K562 (cell line): ENCODE data around the gene CCDC181. TPM values are rescaled to one million over a fixed set of nuclear protein-coding genes. Genes with fewer than 3 reads are reported as not detected.

Experiments
- ATAC-seq: fragments of 200-7000 bp; cut with Tn5 transposase; 3 replicates; pipeline ENCODE4 v1.9.1; 2020; ENCODE audit warnings: moderate library complexity
- BruUV-seq: library from RNA; stranded (reverse); fragments of 400-500 nt; replicated peaks from 2 replicates; lab custom pipeline; 2021; lab: Mats Ljungman, UMichigan
- CTCF ChIA-PET: fragments of 300-600 bp; formaldehyde crosslinking; extraction: SDS; loops from one replicate; lab custom pipeline; 2021; ENCODE audit warnings: low intra/inter-chr PET ratio; lab: Yijun Ruan, JAX
- POLR2A ChIA-PET: fragments of 300-600, 350-650 bp; sonication (Branson Sonifier 250); formaldehyde crosslinking; extraction: SDS; loops from one replicate; lab custom pipeline; 2021; ENCODE audit warnings: antibody characterized with exemption, inconsistent platforms; lab: Yijun Ruan, JAX
- DNase-seq, 4 experiments: peaks; one replicate each; pipeline versions ENCODE4 v3.0.0 to v3.0.0-alpha.2; 2011 to 2018; ENCODE audit warnings: low spot score in 3 of 4, mixed read lengths in 3 of 4; ENCODE audit errors: extremely low read depth in 1 of 4
- FAIRE-seq: peaks from 2 replicates; lab custom pipeline; 2011; peaks lifted over from hg19 to GRCh38; lab: Jason Lieb, UNC
- H2AFZ ChIP-seq: 2 replicates; pipeline ENCODE4 v1.6.0; 2011; ENCODE audit warnings: low read depth, low read length, control low read depth, inconsistent platforms
- H3K27ac ChIP-seq: fragments of 200-600 bp; 3 replicates; pipeline ENCODE4 v1.8.0; 2011; ENCODE audit warnings: low read depth, mild to moderate bottlenecking, control low read depth, inconsistent platforms, low read length, moderate library complexity, mixed read lengths; ENCODE audit errors: extremely low read depth
- H3K27me3 ChIP-seq, 2 experiments: fragments of 300-600 bp in 1 of 2; 2 replicates in 1 of 2; 3 replicates in 1 of 2; pipeline versions ENCODE4 v1.6.0 to v1.8.0; 2011; ENCODE audit warnings: inconsistent platforms in 2 of 2, low read length in 2 of 2, mild to moderate bottlenecking in 1 of 2, mixed read lengths in 1 of 2, moderate library complexity in 1 of 2; ENCODE audit not compliant: control insufficient read depth in 2 of 2, insufficient read depth in 2 of 2
- H3K36me3 ChIP-seq: fragments of 300-600 bp; 3 replicates; pipeline ENCODE4 v1.8.0; 2011; ENCODE audit warnings: mild to moderate bottlenecking, low read length, inconsistent platforms; ENCODE audit not compliant: control insufficient read depth, insufficient read depth
- H3K4me1 ChIP-seq, 2 experiments: fragments of 200-600 bp in 1 of 2; replicated peaks in 1 of 2; 2 replicates in 1 of 2; 3 replicates in 1 of 2; pipeline versions ENCODE4 v1.5.1 to v1.8.0; 2011; ENCODE audit warnings: inconsistent platforms in 2 of 2, low read length in 2 of 2, mild to moderate bottlenecking in 1 of 2, mixed read lengths in 1 of 2, moderate library complexity in 1 of 2; ENCODE audit not compliant: control insufficient read depth in 2 of 2, insufficient read depth in 2 of 2
- H3K4me2 ChIP-seq: 2 replicates; pipeline ENCODE4 v1.6.1; 2011; ENCODE audit warnings: low read length, control low read depth, inconsistent platforms, mixed read lengths; ENCODE audit not compliant: insufficient read depth
- H3K4me3 ChIP-seq: fragments of 200-600 bp; sonication (generic), shearing (Covaris generic); 2 replicates; pipeline ENCODE4 v1.5.1; 2016; ENCODE audit warnings: control low read depth, inconsistent platforms
- H3K79me2 ChIP-seq: fragments of 200-600 bp; 3 replicates; pipeline ENCODE4 v1.8.0; 2011; ENCODE audit warnings: low read length, inconsistent platforms; ENCODE audit not compliant: control insufficient read depth, insufficient read depth
- H3K9ac ChIP-seq, 2 experiments: 2 replicates each; pipeline versions ENCODE4 v1.6.0 to v1.6.1; 2011; ENCODE audit warnings: low read depth in 2 of 2, low read length in 2 of 2, control low read depth in 1 of 2, inconsistent platforms in 1 of 2, mild to moderate bottlenecking in 1 of 2, mixed read lengths in 1 of 2; ENCODE audit not compliant: insufficient read depth in 1 of 2
- H3K9me1 ChIP-seq: one replicate; pipeline ENCODE4 v1.6.0; 2011; ENCODE audit warnings: inconsistent platforms, mild to moderate bottlenecking, low read length, moderate library complexity; ENCODE audit not compliant: control insufficient read depth, insufficient read depth
- H3K9me3 ChIP-seq: replicated peaks from 2 replicates; pipeline ENCODE4 v1.5.1; 2011; ENCODE audit warnings: low read depth, low read length, inconsistent platforms; ENCODE audit not compliant: control insufficient read depth, insufficient read depth
- H4K20me1 ChIP-seq: replicated peaks from 2 replicates; pipeline ENCODE4 v1.6.1; 2011; ENCODE audit warnings: low read length, inconsistent platforms, mixed read lengths; ENCODE audit not compliant: control insufficient read depth, insufficient read depth
- MAFK ChIP-seq: IDR thresholded peaks from 2 replicates; pipeline ENCODE4 v1.6.1; 2011; ENCODE audit warnings: low read length, improper control_type of control experiment
- WGBS: fragments of 100-300 bp; shearing (Covaris generic); methylation state at CpG from one replicate; pipeline ENCODE4 v1.1.6; 2016; ENCODE audit warnings: low coverage, mixed read lengths; ENCODE audit not compliant: insufficient coverage; ENCODE audit errors: missing lambda C conversion rate; 5-methylcytosine and 5-hydroxymethylcytosine counted together
- in situ Hi-C: fragments of 300-500 bp; cut with MboI; formaldehyde crosslinking; loops from 4 replicates; pipeline ENCODE4 v1.15.0; 2018; ENCODE audit warnings: inconsistent platforms, mixed read lengths
- intact Hi-C: fragments of 100-400 bp; cut with micrococcal nuclease; formaldehyde crosslinking; loops from 2 replicates; pipeline ENCODE4 v1.14.2; 2022
- polyA plus RNA-seq, 8 experiments: library from polyadenylated mRNA; depleted of rRNA in 4 of 8; stranded (reverse) in 5 of 8; unstranded in 3 of 8; fragments of >200 nt; fragmentation: Nextera tagmentation in 2 of 8; fragmentation: Illumina TruSeq in 1 of 8; extraction: Ambion mirVana in 2 of 8; extraction: Trizol in 1 of 8; gene quantifications; 2 replicates each; pipeline versions ENCODE4 v1.2.1 to v1.2.3, GENCODE V29; 2011 to 2014; ENCODE audit warnings: inconsistent platforms in 1 of 8, missing spikeins in 1 of 8
- total RNA-seq, 7 experiments: library from RNA; depleted of rRNA in 6 of 7; stranded (reverse); fragments of >200 nt in 6 of 7; fragmentation: Illumina TruSeq in 2 of 7; extraction: Trizol in 2 of 7; gene quantifications; 2 replicates each; pipeline versions ENCODE4 v1.2.1 to v1.2.3, GENCODE V29; 2011 to 2021; ENCODE audit warnings: low replicate concordance in 1 of 7
- TF ChIP-seq, protein P1 (sequence below): IDR thresholded peaks from 2 replicates; pipeline ENCODE4 v1.6.1; 2011; ENCODE audit warnings: borderline replicate concordance, low read depth, mild to moderate bottlenecking, moderate library complexity, low read length; ENCODE audit not compliant: insufficient read depth, poor library complexity, severe bottlenecking

Gene CCDC181
- total and polyA plus RNA-seq, 9 of the 15 experiments (the other 6 are each of a cell fraction or from before 2014, with no cell fraction given): 0.04 to 0.14 TPM; not detected in 7

DNA sequence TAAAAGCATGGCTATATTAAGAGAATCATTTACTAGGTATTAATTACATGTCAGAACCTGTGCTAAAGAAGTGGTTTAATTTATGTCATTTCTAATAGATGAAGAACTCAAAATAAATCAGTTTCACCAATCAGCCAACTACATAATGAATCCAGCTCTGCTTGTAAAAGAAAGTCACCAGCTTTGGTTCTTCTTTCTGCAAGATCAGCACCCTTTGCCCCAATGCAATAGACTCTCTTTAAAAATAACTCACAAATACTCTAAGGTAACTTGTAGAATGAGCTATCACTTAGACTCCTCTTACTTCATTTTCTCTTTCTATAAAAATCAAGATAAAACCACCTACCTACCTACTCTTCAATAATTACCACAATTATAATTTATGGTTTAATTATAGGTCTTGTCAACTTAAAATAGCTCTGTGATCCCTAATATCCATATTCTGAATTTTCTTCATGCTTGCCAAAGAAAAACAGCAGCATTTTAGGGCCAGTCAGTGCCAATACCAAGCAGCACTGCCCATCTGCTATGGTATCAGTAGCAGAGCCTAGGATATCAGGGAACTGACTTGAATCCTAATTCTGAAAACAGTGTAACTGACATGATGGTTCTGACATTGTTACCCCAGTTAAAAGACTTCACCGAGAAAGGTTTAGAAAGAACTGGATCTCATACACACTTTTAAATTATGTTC is 47.2 kb upstream of the CCDC181 start:
- Histone ChIP-seq H3K79me2 (peaks cover 21% of the 10 kb centered on the region), H2AFZ (no peak overlapping the region), H3K36me3 (peaks cover 42% of the 10 kb centered on the region), H4K20me1 (no peaks in the 10 kb centered on the region), H3K4me3 (no peak overlapping the region), H3K9ac (no peak overlapping the region), H3K4me2 (no peak overlapping the region), H3K9me1 (no peaks in the 10 kb centered on the region), H3K27ac (no peak overlapping the region), H3K9me3 (no peaks in the 10 kb centered on the region), H3K27me3 (no peaks in the 10 kb centered on the region), H3K4me1 (peaks cover 0 to 3% of the 10 kb centered on the region in 2 experiments; a peak in 1 of 5 replicates)
- CTCF ChIA-PET: no interaction called here
- no peak for ATAC-seq
- DNase-seq: no peak
- BruUV-seq: no TSS peak
- POLR2A ChIA-PET: interaction anchor here (0.6 to 1.6 kb wide), 4 partner anchors 8 to 348 kb away, joined by 3 to 5 read pairs (median 4); partner anchors contain the start of gene SLC19A2
- intact Hi-C loops (no loop called here), in situ Hi-C loops (no loop called here)
- WGBS: 89% methylated on average over 1 of the region's 1 CpG
- FAIRE-seq: no peak
- TF ChIP-seq MAFK: peak; percentile 15; the same call in 1 of the 2 replicates
- TF ChIP-seq, protein P1, sequence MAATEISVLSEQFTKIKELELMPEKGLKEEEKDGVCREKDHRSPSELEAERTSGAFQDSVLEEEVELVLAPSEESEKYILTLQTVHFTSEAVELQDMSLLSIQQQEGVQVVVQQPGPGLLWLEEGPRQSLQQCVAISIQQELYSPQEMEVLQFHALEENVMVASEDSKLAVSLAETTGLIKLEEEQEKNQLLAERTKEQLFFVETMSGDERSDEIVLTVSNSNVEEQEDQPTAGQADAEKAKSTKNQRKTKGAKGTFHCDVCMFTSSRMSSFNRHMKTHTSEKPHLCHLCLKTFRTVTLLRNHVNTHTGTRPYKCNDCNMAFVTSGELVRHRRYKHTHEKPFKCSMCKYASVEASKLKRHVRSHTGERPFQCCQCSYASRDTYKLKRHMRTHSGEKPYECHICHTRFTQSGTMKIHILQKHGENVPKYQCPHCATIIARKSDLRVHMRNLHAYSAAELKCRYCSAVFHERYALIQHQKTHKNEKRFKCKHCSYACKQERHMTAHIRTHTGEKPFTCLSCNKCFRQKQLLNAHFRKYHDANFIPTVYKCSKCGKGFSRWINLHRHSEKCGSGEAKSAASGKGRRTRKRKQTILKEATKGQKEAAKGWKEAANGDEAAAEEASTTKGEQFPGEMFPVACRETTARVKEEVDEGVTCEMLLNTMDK: no peak
